ENCODE data around the gene CDK8.

DNA sequence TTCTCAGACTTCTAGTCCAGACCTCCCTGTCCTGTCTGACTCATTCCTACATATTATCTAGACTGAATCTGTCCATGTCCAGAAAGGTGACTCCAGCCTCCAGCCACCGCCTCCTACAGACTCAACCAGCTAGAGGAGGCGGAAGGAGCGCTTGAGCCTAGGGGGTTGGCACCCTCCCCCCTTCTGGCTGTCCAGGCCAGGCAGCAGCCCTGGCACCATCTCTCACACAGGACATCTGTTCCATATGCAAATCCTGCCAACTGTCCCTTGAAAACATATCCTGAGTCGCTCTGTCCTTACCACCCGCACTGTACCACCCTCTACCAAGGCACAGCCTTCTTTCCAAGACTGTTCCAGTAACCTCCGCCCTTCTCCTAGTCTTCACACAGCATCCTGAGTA lies 152.9 kb downstream of the CDK8 start:
- TF ChIP-seq, protein P1, sequence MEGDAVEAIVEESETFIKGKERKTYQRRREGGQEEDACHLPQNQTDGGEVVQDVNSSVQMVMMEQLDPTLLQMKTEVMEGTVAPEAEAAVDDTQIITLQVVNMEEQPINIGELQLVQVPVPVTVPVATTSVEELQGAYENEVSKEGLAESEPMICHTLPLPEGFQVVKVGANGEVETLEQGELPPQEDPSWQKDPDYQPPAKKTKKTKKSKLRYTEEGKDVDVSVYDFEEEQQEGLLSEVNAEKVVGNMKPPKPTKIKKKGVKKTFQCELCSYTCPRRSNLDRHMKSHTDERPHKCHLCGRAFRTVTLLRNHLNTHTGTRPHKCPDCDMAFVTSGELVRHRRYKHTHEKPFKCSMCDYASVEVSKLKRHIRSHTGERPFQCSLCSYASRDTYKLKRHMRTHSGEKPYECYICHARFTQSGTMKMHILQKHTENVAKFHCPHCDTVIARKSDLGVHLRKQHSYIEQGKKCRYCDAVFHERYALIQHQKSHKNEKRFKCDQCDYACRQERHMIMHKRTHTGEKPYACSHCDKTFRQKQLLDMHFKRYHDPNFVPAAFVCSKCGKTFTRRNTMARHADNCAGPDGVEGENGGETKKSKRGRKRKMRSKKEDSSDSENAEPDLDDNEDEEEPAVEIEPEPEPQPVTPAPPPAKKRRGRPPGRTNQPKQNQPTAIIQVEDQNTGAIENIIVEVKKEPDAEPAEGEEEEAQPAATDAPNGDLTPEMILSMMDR (IDR thresholded peaks at IDR 0.05; ENCODE audit: poor library complexity) = no peak
- TF ChIP-seq EZH2phosphoT487 (IDR thresholded peaks at IDR 0.05; ENCODE audit: low read depth, severe bottlenecking, unreplicated experiment) (no peak), EZH2 (IDR thresholded peaks at IDR 0.05; ENCODE audit: borderline replicate concordance) (no peak)
